ENCODE data around the gene HK1. TPM values are rescaled to one million over a fixed set of nuclear protein-coding genes. Genes with fewer than 3 reads are reported as not detected.

The HK1 gene
- total RNA-seq, 1 experiment from 2014 or later: 98.8 TPM

DNA sequence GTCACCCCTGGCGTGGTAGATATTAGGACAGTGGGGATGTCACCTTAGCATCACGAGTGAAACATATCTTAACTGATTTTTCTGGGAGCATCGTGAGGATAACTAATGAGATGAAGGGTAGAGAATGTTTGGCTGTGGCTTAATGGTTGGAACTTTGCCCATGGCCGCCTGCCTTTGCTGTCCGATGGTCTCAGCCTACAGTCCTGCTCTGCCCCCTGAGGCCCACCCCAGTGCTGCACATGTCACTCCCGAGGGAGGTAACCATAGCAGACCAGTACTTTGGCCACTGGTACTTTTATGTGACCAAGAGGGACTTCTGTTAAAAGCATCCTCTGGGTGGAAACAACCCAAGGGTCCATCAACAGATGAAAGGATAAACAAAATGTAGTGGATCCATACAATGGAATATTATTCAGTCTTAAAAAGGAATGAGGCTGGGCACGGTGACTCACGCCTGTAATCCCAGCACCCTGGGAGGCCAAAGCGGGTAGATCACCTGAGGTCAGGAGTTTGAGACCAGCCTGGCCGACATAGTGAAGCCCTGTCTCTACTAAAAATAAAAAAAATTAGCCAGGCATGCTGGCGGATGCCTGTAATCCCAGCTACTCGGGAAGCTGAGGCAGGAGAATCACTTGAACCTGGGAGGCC is 80.0 kb downstream of the HK1 start:
- H3K4ac ChIP-seq (ENCODE audit: low read depth, low read length): no peak overlapping the region
- Mint-ChIP-seq H3K9me3 (no peaks in the 10 kb centered on the region), H3K27me3 (ENCODE audit: low read depth) (no peaks in the 10 kb centered on the region), H3K4me1 (peaks cover 19 to 20% of the 10 kb centered on the region in 2 experiments), H3K36me3 (ENCODE audit: insufficient read depth in 1 of 3, low read depth in 3 of 3) (peaks cover 10 to 31% (median 14%) of the 10 kb centered on the region in 3 experiments; a peak in 6 of 7 replicates), H3K4me3 (no peak overlapping the region; a peak in 1 of 5 replicates), H3K27ac (peak overlapping the region in 1 of 3 experiments; percentile 70; a peak in 2 of 7 replicates)
- no peak for DNase-seq
- H2AK5ac ChIP-seq (ENCODE audit: insufficient read length, low read length): no peak overlapping the region
- H4K20me1 ChIP-seq (ENCODE audit: control insufficient read depth, insufficient read depth, insufficient read length): no peaks in the 10 kb centered on the region
- no peaks in the 10 kb centered on the region for H3K23me2 ChIP-seq (ENCODE audit: insufficient read length, low read depth, low read length, poor library complexity, severe bottlenecking)
- H2BK15ac ChIP-seq (ENCODE audit: low read depth, low read length): no peak overlapping the region
- H3K9ac ChIP-seq (ENCODE audit: extremely low read depth, insufficient read length, low read length): no peak overlapping the region
- H4K5ac ChIP-seq (ENCODE audit: insufficient read length, low read depth, low read length): no peak overlapping the region
- no peak overlapping the region for H2BK20ac ChIP-seq (ENCODE audit: low read depth, low read length, poor library complexity, severe bottlenecking)
- H3K79me1 ChIP-seq (ENCODE audit: insufficient read depth, low read depth, low read length, poor library complexity, severe bottlenecking): peaks cover 9% of the 10 kb centered on the region
- H3K27ac ChIP-seq (ENCODE audit: insufficient read length, low read depth, low read length): no peak overlapping the region
- no CpG with 5 or more reads among the region's 12 CpGs for WGBS (ENCODE audit: extremely low coverage, insufficient read length, low lambda C conversion rate)
- no peaks in the 10 kb centered on the region for H3K27me3 ChIP-seq (ENCODE audit: insufficient read depth, low read length)
- H3T11ph ChIP-seq (ENCODE audit: low read length): no peak overlapping the region
- no peak overlapping the region for H4K91ac ChIP-seq (ENCODE audit: insufficient read length, low read depth, low read length)
- H4K8ac ChIP-seq (replicated peaks; ENCODE audit: insufficient read length, low read depth, low read length): no peak overlapping the region
- H2AFZ ChIP-seq (ENCODE audit: low read length): no peak overlapping the region
- no peak overlapping the region for H2BK120ac ChIP-seq (ENCODE audit: low read depth, low read length, poor library complexity, severe bottlenecking)
- H3K23ac ChIP-seq (ENCODE audit: insufficient read length, low read depth, low read length): no peak overlapping the region
- TF ChIP-seq, protein P1, sequence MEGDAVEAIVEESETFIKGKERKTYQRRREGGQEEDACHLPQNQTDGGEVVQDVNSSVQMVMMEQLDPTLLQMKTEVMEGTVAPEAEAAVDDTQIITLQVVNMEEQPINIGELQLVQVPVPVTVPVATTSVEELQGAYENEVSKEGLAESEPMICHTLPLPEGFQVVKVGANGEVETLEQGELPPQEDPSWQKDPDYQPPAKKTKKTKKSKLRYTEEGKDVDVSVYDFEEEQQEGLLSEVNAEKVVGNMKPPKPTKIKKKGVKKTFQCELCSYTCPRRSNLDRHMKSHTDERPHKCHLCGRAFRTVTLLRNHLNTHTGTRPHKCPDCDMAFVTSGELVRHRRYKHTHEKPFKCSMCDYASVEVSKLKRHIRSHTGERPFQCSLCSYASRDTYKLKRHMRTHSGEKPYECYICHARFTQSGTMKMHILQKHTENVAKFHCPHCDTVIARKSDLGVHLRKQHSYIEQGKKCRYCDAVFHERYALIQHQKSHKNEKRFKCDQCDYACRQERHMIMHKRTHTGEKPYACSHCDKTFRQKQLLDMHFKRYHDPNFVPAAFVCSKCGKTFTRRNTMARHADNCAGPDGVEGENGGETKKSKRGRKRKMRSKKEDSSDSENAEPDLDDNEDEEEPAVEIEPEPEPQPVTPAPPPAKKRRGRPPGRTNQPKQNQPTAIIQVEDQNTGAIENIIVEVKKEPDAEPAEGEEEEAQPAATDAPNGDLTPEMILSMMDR (conservative IDR thresholded peaks at IDR 0.05): peak; percentile 42; the same call in 2 of the 3 replicates
- no peak overlapping the region for H2BK12ac ChIP-seq (ENCODE audit: insufficient read length, low read depth, low read length)
- H3K18ac ChIP-seq (ENCODE audit: insufficient read length, low read depth, low read length): no peak overlapping the region
- H3K56ac ChIP-seq (ENCODE audit: insufficient read length, low read depth, low read length): no peak overlapping the region
- H3K79me2 ChIP-seq (ENCODE audit: insufficient read depth, low read length): peaks cover 8% of the 10 kb centered on the region; the same call in 1 of the 2 replicates
- H3K14ac ChIP-seq (ENCODE audit: insufficient read depth, low read length): no peak overlapping the region
- no peaks in the 10 kb centered on the region for H3K9me3 ChIP-seq (ENCODE audit: control insufficient read depth, low read depth, low read length)
- H3K4me2 ChIP-seq (ENCODE audit: insufficient read depth, insufficient read length, low read length): no peak overlapping the region
- H3K4me1 ChIP-seq (ENCODE audit: insufficient read depth, low read length): peaks cover 8% of the 10 kb centered on the region; the same call in 1 of the 2 replicates
- no peak overlapping the region for H2BK5ac ChIP-seq (ENCODE audit: insufficient read length, low read length)

All from H9 (cell line).